Measurements from ENCODE around the gene PKM. TPM values are rescaled to one million over a fixed set of nuclear protein-coding genes. Genes with fewer than 3 reads are reported as not detected.

PKM gene
- total RNA-seq, 1 experiment from 2014 or later: 1,026 TPM

DNA sequence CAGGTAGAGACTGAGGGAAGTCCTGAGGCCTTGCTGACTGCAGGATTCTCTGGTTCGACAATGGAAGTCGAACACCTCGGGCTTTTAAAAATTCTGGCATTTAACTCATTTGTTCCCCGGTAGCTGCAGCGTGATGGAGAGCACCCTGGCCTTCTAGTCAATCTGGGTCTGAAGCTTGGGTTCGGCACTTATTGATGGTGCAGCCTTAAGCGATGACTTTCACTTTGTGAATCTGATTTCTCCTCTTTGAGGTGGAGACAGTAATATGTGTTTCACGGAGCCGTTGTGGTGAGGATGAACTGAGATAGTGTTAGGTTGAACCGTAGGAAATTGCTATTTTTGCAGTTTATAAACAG lies 42.0 kb upstream of the PKM start:
- H2AK5ac ChIP-seq (ENCODE audit: insufficient read length, low read length): no peak overlapping the region
- H3K27ac Mint-ChIP-seq: peak overlapping the region in 2 of 3 experiments; percentile 58 to 81; a peak in 3 of 7 replicates
- H2BK120ac ChIP-seq (ENCODE audit: low read depth, low read length, poor library complexity, severe bottlenecking): no peak overlapping the region
- no peak overlapping the region for H4K5ac ChIP-seq (ENCODE audit: insufficient read length, low read depth, low read length)
- no peaks in the 10 kb centered on the region for H3K79me1 ChIP-seq (ENCODE audit: insufficient read depth, low read depth, low read length, poor library complexity, severe bottlenecking)
- H3K9me3 Mint-ChIP-seq: no peaks in the 10 kb centered on the region
- H3K27me3 ChIP-seq (ENCODE audit: insufficient read depth, low read length): no peaks in the 10 kb centered on the region
- H3K4ac ChIP-seq (ENCODE audit: low read depth, low read length): no peak overlapping the region
- no peak overlapping the region for H4K8ac ChIP-seq (replicated peaks; ENCODE audit: insufficient read length, low read depth, low read length)
- H2BK5ac ChIP-seq (ENCODE audit: insufficient read length, low read length): no peak overlapping the region
- H3K4me1 ChIP-seq (ENCODE audit: insufficient read depth, low read length): no peaks in the 10 kb centered on the region
- peaks cover 5 to 16% (median 11%) of the 10 kb centered on the region in 3 experiments; a peak in 5 of 7 replicates for H3K36me3 Mint-ChIP-seq (ENCODE audit: insufficient read depth in 1 of 3, low read depth in 3 of 3)
- no peak overlapping the region for H3K27ac ChIP-seq (ENCODE audit: insufficient read length, low read depth, low read length)
- no peak overlapping the region for H3T11ph ChIP-seq (ENCODE audit: low read length)
- no peaks in the 10 kb centered on the region for H3K79me2 ChIP-seq (ENCODE audit: insufficient read depth, low read length)
- H2BK15ac ChIP-seq (ENCODE audit: low read depth, low read length): no peak overlapping the region
- H3K27me3 Mint-ChIP-seq (ENCODE audit: low read depth): peaks cover 23% of the 10 kb centered on the region
- H3K14ac ChIP-seq (ENCODE audit: insufficient read depth, low read length): no peak overlapping the region
- H2BK12ac ChIP-seq (ENCODE audit: insufficient read length, low read depth, low read length): no peak overlapping the region
- H3K56ac ChIP-seq (ENCODE audit: insufficient read length, low read depth, low read length): no peak overlapping the region
- H3K9ac ChIP-seq (ENCODE audit: extremely low read depth, insufficient read length, low read length): no peak overlapping the region
- peaks cover 10 to 14% of the 10 kb centered on the region in 2 experiments for H3K4me1 Mint-ChIP-seq
- H3K23me2 ChIP-seq (ENCODE audit: insufficient read length, low read depth, low read length, poor library complexity, severe bottlenecking): peaks cover 7% of the 10 kb centered on the region
- no peak overlapping the region for H3K23ac ChIP-seq (ENCODE audit: insufficient read length, low read depth, low read length)
- no peak overlapping the region for H4K91ac ChIP-seq (ENCODE audit: insufficient read length, low read depth, low read length)
- peak overlapping the region; percentile 42 for H2AFZ ChIP-seq (ENCODE audit: low read length)
- no peak overlapping the region for H2BK20ac ChIP-seq (ENCODE audit: low read depth, low read length, poor library complexity, severe bottlenecking)
- WGBS (ENCODE audit: extremely low coverage, insufficient read length, low lambda C conversion rate): no CpG with 5 or more reads among the region's 10 CpGs
- H4K20me1 ChIP-seq (ENCODE audit: control insufficient read depth, insufficient read depth, insufficient read length): no peaks in the 10 kb centered on the region
- H3K4me2 ChIP-seq (ENCODE audit: insufficient read depth, insufficient read length, low read length): peak overlapping the region; percentile 58
- H3K4me3 Mint-ChIP-seq: peak overlapping the region; percentile 67 to 83
- H3K18ac ChIP-seq (ENCODE audit: insufficient read length, low read depth, low read length): peak overlapping the region; percentile 14
- no peaks in the 10 kb centered on the region for H3K9me3 ChIP-seq (ENCODE audit: control insufficient read depth, low read depth, low read length)
- TF ChIP-seq, protein P1, sequence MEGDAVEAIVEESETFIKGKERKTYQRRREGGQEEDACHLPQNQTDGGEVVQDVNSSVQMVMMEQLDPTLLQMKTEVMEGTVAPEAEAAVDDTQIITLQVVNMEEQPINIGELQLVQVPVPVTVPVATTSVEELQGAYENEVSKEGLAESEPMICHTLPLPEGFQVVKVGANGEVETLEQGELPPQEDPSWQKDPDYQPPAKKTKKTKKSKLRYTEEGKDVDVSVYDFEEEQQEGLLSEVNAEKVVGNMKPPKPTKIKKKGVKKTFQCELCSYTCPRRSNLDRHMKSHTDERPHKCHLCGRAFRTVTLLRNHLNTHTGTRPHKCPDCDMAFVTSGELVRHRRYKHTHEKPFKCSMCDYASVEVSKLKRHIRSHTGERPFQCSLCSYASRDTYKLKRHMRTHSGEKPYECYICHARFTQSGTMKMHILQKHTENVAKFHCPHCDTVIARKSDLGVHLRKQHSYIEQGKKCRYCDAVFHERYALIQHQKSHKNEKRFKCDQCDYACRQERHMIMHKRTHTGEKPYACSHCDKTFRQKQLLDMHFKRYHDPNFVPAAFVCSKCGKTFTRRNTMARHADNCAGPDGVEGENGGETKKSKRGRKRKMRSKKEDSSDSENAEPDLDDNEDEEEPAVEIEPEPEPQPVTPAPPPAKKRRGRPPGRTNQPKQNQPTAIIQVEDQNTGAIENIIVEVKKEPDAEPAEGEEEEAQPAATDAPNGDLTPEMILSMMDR (conservative IDR thresholded peaks at IDR 0.05): no peak; the same call in 2 of the 3 replicates
- DNase-seq: no peak
